Gastroesophageal sphincter (tissue), 4 donors: ENCODE measurements around the gene SDK1. TPM values are rescaled to one million over a fixed set of nuclear protein-coding genes. Genes with fewer than 3 reads are reported as not detected.

Experiments used
- ATAC-seq: fragments of 150-250 bp; one replicate; pipeline ENCODE4 v1.9.1; 2016; ENCODE audit warnings: mild to moderate bottlenecking, moderate library complexity
- H3K27ac ChIP-seq, 4 donors: fragments of 200-600 bp; sonication (generic) in 3 of 4; 1 replicate in 3 of 4; 2 replicates in 1 of 4; pipeline ENCODE4 v1.5.1; 2016 to 2019
- H3K27me3 ChIP-seq: fragments of 200-600 bp; sonication (generic); one replicate; pipeline ENCODE4 v1.5.1; 2019
- H3K36me3 ChIP-seq, 2 donors: fragments of 200-600 bp; sonication (generic); one replicate each; pipeline ENCODE4 v1.5.1; 2019; ENCODE audit warnings: control low read depth in 1 of 2
- H3K4me1 ChIP-seq, 3 donors: fragments of 200-600 bp; sonication (generic); 1 replicate in 2 of 3; 2 replicates in 1 of 3; pipeline ENCODE4 v1.5.1; 2016 to 2019; ENCODE audit warnings: control low read depth in 2 of 3
- H3K4me3 ChIP-seq, 2 donors: fragments of 200-600 bp; sonication (generic); one replicate each; pipeline ENCODE4 v1.5.1; 2019; ENCODE audit warnings: mild to moderate bottlenecking in 1 of 2, moderate library complexity in 1 of 2
- H3K9me3 ChIP-seq, 3 donors: fragments of 200-600 bp; sonication (generic); one replicate each; pipeline ENCODE4 v1.5.1; 2017 to 2019; ENCODE audit warnings: control low read depth in 2 of 3
- EP300 ChIP-seq: sonication (generic); formaldehyde crosslinking; IDR thresholded peaks from one replicate; pipeline ENCODE4 v1.6.1; 2017; ENCODE audit warnings: antibody characterized with exemption, mild to moderate bottlenecking
- POLR2A ChIP-seq, 2 donors: fragments of 450-650 bp; IDR thresholded peaks; one replicate each; pipeline ENCODE4 v1.6.1; 2017; ENCODE audit warnings: antibody characterized with exemption in 2 of 2, mild to moderate bottlenecking in 2 of 2, moderate library complexity in 1 of 2
- POLR2AphosphoS5 ChIP-seq: sonication (generic); formaldehyde crosslinking; IDR thresholded peaks from one replicate; pipeline ENCODE4 v1.6.1; 2017; ENCODE audit warnings: antibody characterized with exemption
- WGBS, 2 donors: methylation state at CpG; one replicate each; pipeline ENCODE4 v1.1.5; 2018; ENCODE audit warnings: low coverage in 1 of 2; 5-methylcytosine and 5-hydroxymethylcytosine counted together
- total RNA-seq, 4 donors: library from RNA; depleted of rRNA; stranded (reverse); fragments of >200 nt; gene quantifications; one replicate each; pipeline ENCODE4 v1.1.0, GENCODE V29; 2016
- TF ChIP-seq, protein P1 (sequence below), 4 experiments: fragments of 200-600 bp in 2 of 4; fragments of 450-650 bp in 2 of 4; sonication (generic) in 1 of 4; IDR thresholded peaks; one replicate each; pipeline ENCODE4 v1.5.1; 2017 to 2019; ENCODE audit warnings: antibody characterized with exemption in 4 of 4, mild to moderate bottlenecking in 2 of 4, moderate library complexity in 2 of 4

Gene SDK1
- total RNA-seq, 4 donors from 2014 or later, result 6.1 to 13.6 (median 8.7) TPM

GRCh38 chr7:4245135-4245865 is 944.2 kb downstream of the SDK1 start:
- no peak overlapping the region for H3K27ac ChIP-seq
- ATAC-seq, result no peak
- H3K9me3 ChIP-seq, result peaks cover 0 to 16% (median 0%) of the 10 kb centered on the region in 3 donors
- no peak overlapping the region for H3K4me3 ChIP-seq
- no peaks in the 10 kb centered on the region for H3K27me3 ChIP-seq
- WGBS, 2 donors, result 88 to 98% methylated on average over 4 to 9 of the region's 19 CpGs
- H3K4me1 ChIP-seq, result no peaks in the 10 kb centered on the region
- TF ChIP-seq, protein P1, sequence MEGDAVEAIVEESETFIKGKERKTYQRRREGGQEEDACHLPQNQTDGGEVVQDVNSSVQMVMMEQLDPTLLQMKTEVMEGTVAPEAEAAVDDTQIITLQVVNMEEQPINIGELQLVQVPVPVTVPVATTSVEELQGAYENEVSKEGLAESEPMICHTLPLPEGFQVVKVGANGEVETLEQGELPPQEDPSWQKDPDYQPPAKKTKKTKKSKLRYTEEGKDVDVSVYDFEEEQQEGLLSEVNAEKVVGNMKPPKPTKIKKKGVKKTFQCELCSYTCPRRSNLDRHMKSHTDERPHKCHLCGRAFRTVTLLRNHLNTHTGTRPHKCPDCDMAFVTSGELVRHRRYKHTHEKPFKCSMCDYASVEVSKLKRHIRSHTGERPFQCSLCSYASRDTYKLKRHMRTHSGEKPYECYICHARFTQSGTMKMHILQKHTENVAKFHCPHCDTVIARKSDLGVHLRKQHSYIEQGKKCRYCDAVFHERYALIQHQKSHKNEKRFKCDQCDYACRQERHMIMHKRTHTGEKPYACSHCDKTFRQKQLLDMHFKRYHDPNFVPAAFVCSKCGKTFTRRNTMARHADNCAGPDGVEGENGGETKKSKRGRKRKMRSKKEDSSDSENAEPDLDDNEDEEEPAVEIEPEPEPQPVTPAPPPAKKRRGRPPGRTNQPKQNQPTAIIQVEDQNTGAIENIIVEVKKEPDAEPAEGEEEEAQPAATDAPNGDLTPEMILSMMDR (IDR thresholded peaks at IDR 0.05), result no peak
- TF ChIP-seq POLR2A (IDR thresholded peaks at IDR 0.05) (no peak), EP300 (no peak), POLR2AphosphoS5 (no peak)
- H3K36me3 ChIP-seq, result peaks cover 0 to 8% of the 10 kb centered on the region in 2 donors

DNA sequence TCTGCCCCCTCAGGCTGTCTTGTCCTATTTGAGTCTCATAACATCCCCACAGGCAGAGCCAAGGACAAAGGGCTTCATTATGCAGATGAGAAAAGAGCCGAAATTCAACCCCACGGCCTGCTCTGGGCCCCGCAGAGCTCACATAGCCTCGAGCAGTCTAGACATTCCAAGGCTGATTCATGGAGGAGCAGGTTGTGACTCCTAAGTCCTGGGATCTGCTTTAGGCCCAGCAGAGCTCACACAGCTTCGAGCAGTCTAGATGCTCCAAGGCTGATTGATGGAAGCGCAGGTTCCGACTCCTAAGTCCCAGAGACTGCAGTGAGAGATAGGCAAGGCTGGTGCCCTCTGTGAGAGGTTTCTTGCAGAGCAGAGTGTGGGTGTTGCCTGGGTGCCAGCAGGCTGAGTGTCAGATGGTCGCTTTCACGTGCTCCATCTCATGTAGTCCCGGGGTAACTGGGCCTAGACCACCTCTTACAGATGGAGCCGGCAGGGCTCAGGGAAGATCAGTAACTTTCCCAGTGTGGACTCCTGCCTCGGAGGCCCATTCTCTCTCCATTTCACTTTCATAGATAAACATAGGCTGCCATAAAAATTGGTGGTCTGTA is 944.9 kb downstream of the SDK1 start:
- Histone ChIP-seq H3K4me1 (no peaks in the 10 kb centered on the region), H3K36me3 (peaks cover 0 to 8% of the 10 kb centered on the region in 2 donors), H3K27me3 (no peaks in the 10 kb centered on the region), H3K9me3 (peaks cover 0 to 22% (median 0%) of the 10 kb centered on the region in 3 donors), H3K4me3 (no peak overlapping the region), H3K27ac (no peak overlapping the region)
- TF ChIP-seq, protein P1 (IDR thresholded peaks at IDR 0.05), result no peak
- TF ChIP-seq POLR2A (IDR thresholded peaks at IDR 0.05), result no peak
- no peak for TF ChIP-seq POLR2AphosphoS5
- TF ChIP-seq EP300, result no peak
- no peak for ATAC-seq
- 80 to 92% methylated on average over 1 to 2 of the region's 12 CpGs for WGBS, 2 donors

GRCh38 chr7:4246536-4246935 is 945.5 kb downstream of the SDK1 start:
- Histone ChIP-seq H3K9me3 (peaks cover 0 to 28% (median 0%) of the 10 kb centered on the region in 3 donors), H3K4me1 (no peaks in the 10 kb centered on the region), H3K4me3 (no peak overlapping the region), H3K36me3 (peaks cover 0 to 8% of the 10 kb centered on the region in 2 donors), H3K27me3 (no peaks in the 10 kb centered on the region), H3K27ac (no peak overlapping the region)
- no peak for ATAC-seq
- TF ChIP-seq, protein P1 (IDR thresholded peaks at IDR 0.05), result no peak
- no peak for TF ChIP-seq EP300
- no peak for TF ChIP-seq POLR2A (IDR thresholded peaks at IDR 0.05)
- TF ChIP-seq POLR2AphosphoS5, result no peak
- 80 to 93% methylated on average over 1 to 2 of the region's 11 CpGs for WGBS, 2 donors

DNA sequence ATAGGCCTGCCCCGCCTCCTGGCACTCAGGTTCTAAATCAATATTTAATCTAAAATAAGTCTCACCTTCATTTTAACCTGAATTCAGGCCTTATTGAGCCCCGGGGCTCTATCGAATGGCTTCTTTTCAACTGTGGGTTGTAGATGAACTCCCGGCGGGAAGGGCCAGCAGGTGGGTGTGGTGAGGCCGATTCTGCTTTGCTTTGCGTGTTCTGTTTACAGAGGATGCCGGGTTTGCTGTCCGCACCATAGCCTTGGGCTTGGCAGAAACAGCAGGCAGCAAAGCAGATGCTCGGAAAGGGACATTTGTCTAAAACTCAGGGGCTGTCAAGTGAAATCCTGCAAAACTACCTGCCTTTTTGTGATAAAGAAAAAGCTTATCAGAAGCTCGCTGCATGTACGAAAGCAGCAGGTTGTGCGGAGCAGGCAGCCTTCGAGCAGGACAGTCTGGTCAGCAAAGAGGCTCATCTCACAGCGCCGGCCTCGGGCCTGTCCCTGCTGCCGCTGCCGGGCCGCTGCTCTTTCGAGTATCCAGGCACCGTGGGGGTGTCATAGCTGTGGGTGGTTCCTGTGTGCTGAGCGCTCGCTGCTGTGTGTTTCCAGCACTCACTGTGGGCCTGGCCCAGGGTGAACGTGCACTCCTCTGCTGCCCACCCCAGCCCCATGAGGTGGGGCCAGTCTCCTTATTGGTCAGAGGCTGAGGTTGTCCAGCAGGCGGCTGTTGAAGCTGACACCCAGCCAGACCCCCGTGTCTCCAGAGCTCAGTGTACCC is 946.2 kb downstream of the SDK1 start:
- no peak for ATAC-seq
- no peaks in the 10 kb centered on the region for H3K27me3 ChIP-seq
- no peaks in the 10 kb centered on the region for H3K4me1 ChIP-seq
- peaks cover 0 to 35% (median 0%) of the 10 kb centered on the region in 3 donors for H3K9me3 ChIP-seq
- H3K36me3 ChIP-seq, result peaks cover 0 to 8% of the 10 kb centered on the region in 2 donors
- no peak overlapping the region for H3K4me3 ChIP-seq
- no peak overlapping the region for H3K27ac ChIP-seq
- 76 to 78% methylated on average over 12 to 15 of the region's 27 CpGs for WGBS, 2 donors
- TF ChIP-seq, protein P1 (IDR thresholded peaks at IDR 0.05), result no peak
- TF ChIP-seq POLR2A (IDR thresholded peaks at IDR 0.05) (no peak), POLR2AphosphoS5 (no peak), EP300 (no peak)
